Karpas-422 (cell line): ENCODE data around the gene COL5A1. TPM values are rescaled to one million over a fixed set of nuclear protein-coding genes. Genes with fewer than 3 reads are reported as not detected.

Source experiments
- DNase-seq: peaks from one replicate; pipeline ENCODE4 v3.0.0-alpha.2; 2015
- H2AFZ ChIP-seq: fragments of 200-600 bp; sonication (generic); 2 replicates; pipeline ENCODE4 v1.6.1; 2014; ENCODE audit warnings: antibody characterized with exemption, low read length, mixed read lengths
- H3K27ac ChIP-seq: fragments of 200-600 bp; sonication (generic); 2 replicates; pipeline ENCODE4 v1.5.1; 2014; ENCODE audit warnings: mild to moderate bottlenecking, low read length, moderate library complexity
- H3K27me3 ChIP-seq: fragments of 200-600 bp; sonication (generic); 2 replicates; pipeline ENCODE4 v1.6.1; 2014; ENCODE audit warnings: low read length, mixed read lengths
- H3K36me3 ChIP-seq: fragments of 200-600 bp; sonication (generic); 2 replicates; pipeline ENCODE4 v1.6.1; 2014; ENCODE audit warnings: low read length, mixed read lengths; ENCODE audit not compliant: insufficient read depth
- H3K4me1 ChIP-seq: fragments of 200-600 bp; sonication (generic); 2 replicates; pipeline ENCODE4 v1.6.1; 2014; ENCODE audit warnings: mild to moderate bottlenecking, low read length, mixed read lengths
- H3K4me2 ChIP-seq: fragments of 200-600 bp; sonication (generic); 2 replicates; pipeline ENCODE4 v1.6.1; 2014; ENCODE audit warnings: low read length, low read depth, mild to moderate bottlenecking; ENCODE audit not compliant: poor library complexity, severe bottlenecking
- H3K4me3 ChIP-seq: fragments of 200-600 bp; sonication (generic); 2 replicates; pipeline ENCODE4 v1.5.1; 2014; ENCODE audit warnings: mild to moderate bottlenecking, antibody characterized with exemption, low read length, mixed read lengths
- H3K79me2 ChIP-seq: fragments of 200-600 bp; sonication (generic); 2 replicates; pipeline ENCODE4 v1.6.1; 2014; ENCODE audit warnings: mild to moderate bottlenecking, low read length, mixed read lengths
- H3K9ac ChIP-seq: fragments of 200-600 bp; sonication (generic); 2 replicates; pipeline ENCODE4 v1.6.0; 2014; ENCODE audit warnings: low read length
- H3K9me2 ChIP-seq: fragments of 200-600 bp; sonication (generic), shearing (Covaris generic); replicated peaks from 2 replicates; pipeline ENCODE4 v1.6.0; 2014; ENCODE audit warnings: mild to moderate bottlenecking, low read length, moderate library complexity; ENCODE audit not compliant: insufficient read depth
- H3K9me3 ChIP-seq: fragments of 300-700, 200-600 bp; sonication (generic); 2 replicates; pipeline ENCODE4 v1.6.1; 2014; ENCODE audit warnings: low read length, mixed read lengths
- H4K20me1 ChIP-seq: fragments of 200-600 bp; sonication (generic); 2 replicates; pipeline ENCODE4 v1.6.1; 2014; ENCODE audit warnings: mild to moderate bottlenecking, antibody characterized with exemption, low read length, low read depth; ENCODE audit not compliant: insufficient read depth
- total RNA-seq: library from RNA; depleted of rRNA; stranded (reverse); fragments of >200 nt; shearing (Covaris generic); gene quantifications from 2 replicates; pipeline ENCODE4 v1.2.3, GENCODE V29; 2014; ENCODE audit warnings: low replicate concordance; rRNA removed

The COL5A1 gene
- total RNA-seq: under 0.01 TPM in 1 of 2 replicates, not detected in the other

- Histone ChIP-seq H3K9ac (no peak within 1 kb of the TSS), H3K4me3 (no peak within 1 kb of the TSS), H3K9me3 (no peaks in the 10 kb centered on the region), H3K4me2 (no peak within 1 kb of the TSS), H3K27me3 (no peaks in the 10 kb centered on the region), H3K4me1 (no peaks in the 10 kb centered on the region), H2AFZ (no peak within 1 kb of the TSS), H3K79me2 (no peaks in the 10 kb centered on the region), H4K20me1 (no peaks in the 10 kb centered on the region), H3K27ac (no peak within 1 kb of the TSS), H3K9me2 (no peaks in the 10 kb centered on the region), H3K36me3 (no peaks in the 10 kb centered on the region)
- no peak for DNase-seq
These were observed at the start of gene COL5A1 for GRCh38 chr9:134641173-134641989. TSS of gene COL5A1 (plus strand) at chr9:134641803. CDS start at chr9:134642188, 385 bp downstream.

GRCh38 chr9:134592018-134592818, 49.4 kb upstream of the COL5A1 start:
- H4K20me1 ChIP-seq: no peaks in the 10 kb centered on the region
- no peak overlapping the region for H3K9ac ChIP-seq
- peaks cover 6% of the 10 kb centered on the region; the same call in 1 of the 2 replicates for H3K9me3 ChIP-seq
- H3K4me2 ChIP-seq: no peak overlapping the region
- no peaks in the 10 kb centered on the region for H3K36me3 ChIP-seq
- H3K4me3 ChIP-seq: no peak overlapping the region
- no peaks in the 10 kb centered on the region for H3K9me2 ChIP-seq
- DNase-seq: no peak
- no peaks in the 10 kb centered on the region for H3K27me3 ChIP-seq
- no peak overlapping the region for H2AFZ ChIP-seq
- H3K79me2 ChIP-seq: no peaks in the 10 kb centered on the region
- H3K4me1 ChIP-seq: no peaks in the 10 kb centered on the region
- H3K27ac ChIP-seq: no peak overlapping the region

DNA sequence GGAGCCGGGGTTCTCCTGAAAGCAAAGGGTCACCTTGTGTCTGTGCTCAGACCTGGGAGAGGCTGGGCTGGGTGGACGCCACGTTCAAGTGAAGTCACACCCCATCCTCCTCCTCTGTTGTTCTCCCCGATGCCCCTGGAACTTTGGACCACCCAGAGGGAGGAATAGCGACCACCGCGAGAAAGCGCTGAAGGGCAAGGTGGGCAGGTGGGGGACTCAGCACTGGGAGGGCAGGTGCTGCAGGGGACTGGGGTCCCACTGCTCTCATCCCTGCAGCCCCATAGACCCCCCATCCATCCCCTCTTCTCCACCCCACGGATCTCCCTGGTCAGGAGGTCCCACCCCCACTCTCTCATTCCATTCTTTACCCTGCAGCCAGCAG, 48.8 kb upstream of the COL5A1 start:
- DNase-seq: no peak
- H3K27me3 ChIP-seq: no peaks in the 10 kb centered on the region
- H3K9me3 ChIP-seq: peaks cover 6% of the 10 kb centered on the region; the same call in 1 of the 2 replicates
- no peak overlapping the region for H3K9ac ChIP-seq
- no peaks in the 10 kb centered on the region for H3K4me1 ChIP-seq
- H3K4me3 ChIP-seq: no peak overlapping the region
- H4K20me1 ChIP-seq: no peaks in the 10 kb centered on the region
- H3K79me2 ChIP-seq: no peaks in the 10 kb centered on the region
- no peak overlapping the region for H2AFZ ChIP-seq
- no peaks in the 10 kb centered on the region for H3K9me2 ChIP-seq
- H3K4me2 ChIP-seq: no peak overlapping the region
- no peaks in the 10 kb centered on the region for H3K36me3 ChIP-seq
- no peak overlapping the region for H3K27ac ChIP-seq

- no peaks in the 10 kb centered on the region for H3K9me2 ChIP-seq
- no peaks in the 10 kb centered on the region for H3K36me3 ChIP-seq
- no peaks in the 10 kb centered on the region for H4K20me1 ChIP-seq
- H2AFZ ChIP-seq: no peak overlapping the region
- H3K27me3 ChIP-seq: no peaks in the 10 kb centered on the region
- no peak overlapping the region for H3K4me3 ChIP-seq
- no peak overlapping the region for H3K9ac ChIP-seq
- peaks cover 6% of the 10 kb centered on the region; the same call in 1 of the 2 replicates for H3K9me3 ChIP-seq
- H3K79me2 ChIP-seq: no peaks in the 10 kb centered on the region
- H3K27ac ChIP-seq: no peak overlapping the region
- DNase-seq: no peak
- H3K4me1 ChIP-seq: no peaks in the 10 kb centered on the region
- H3K4me2 ChIP-seq: no peak overlapping the region
These were observed 48.1 kb upstream of the COL5A1 start for GRCh38 chr9:134593286-134594077.

GRCh38 chr9:134594078-134594941, 47.3 kb upstream of the COL5A1 start:
- no peak overlapping the region for H2AFZ ChIP-seq

DNA sequence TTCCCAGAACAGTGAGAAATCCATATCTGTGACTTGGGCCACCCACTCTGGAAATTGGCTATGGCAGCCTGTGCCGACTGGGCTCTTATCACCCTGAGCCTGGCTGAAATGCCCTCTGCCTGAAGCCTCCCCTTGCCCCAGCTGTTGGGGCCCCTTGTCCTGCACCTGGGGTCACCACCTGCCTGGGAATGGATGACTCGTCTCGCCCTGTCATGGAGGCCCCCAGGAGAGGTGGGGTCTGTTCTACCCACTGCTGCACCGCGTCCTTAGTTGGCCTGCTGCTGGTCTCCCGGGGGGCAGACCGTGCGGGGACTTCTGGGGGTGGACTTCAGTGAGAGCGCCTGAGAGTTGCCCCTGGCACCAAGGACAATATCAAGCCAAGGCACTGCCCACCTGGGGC, 46.6 kb upstream of the COL5A1 start:
- no peaks in the 10 kb centered on the region for H3K36me3 ChIP-seq
- no peak for DNase-seq
- H4K20me1 ChIP-seq: no peaks in the 10 kb centered on the region
- no peaks in the 10 kb centered on the region for H3K79me2 ChIP-seq
- no peak overlapping the region for H3K9ac ChIP-seq
- H3K4me2 ChIP-seq: no peak overlapping the region
- H3K9me2 ChIP-seq: no peaks in the 10 kb centered on the region
- H2AFZ ChIP-seq: no peak overlapping the region
- H3K4me3 ChIP-seq: no peak overlapping the region
- peaks cover 6% of the 10 kb centered on the region; the same call in 1 of the 2 replicates for H3K9me3 ChIP-seq
- no peaks in the 10 kb centered on the region for H3K27me3 ChIP-seq
- H3K4me1 ChIP-seq: no peaks in the 10 kb centered on the region
- H3K27ac ChIP-seq: no peak overlapping the region

More at GRCh38 chr9:134594078-134594941, 47.3 kb upstream of the COL5A1 start:
- DNase-seq: no peak
- no peaks in the 10 kb centered on the region for H3K9me2 ChIP-seq
- no peak overlapping the region for H3K9ac ChIP-seq
- no peak overlapping the region for H3K4me3 ChIP-seq
- no peaks in the 10 kb centered on the region for H3K36me3 ChIP-seq
- H3K79me2 ChIP-seq: no peaks in the 10 kb centered on the region
- no peak overlapping the region for H3K27ac ChIP-seq
- H3K27me3 ChIP-seq: no peaks in the 10 kb centered on the region
- no peak overlapping the region for H3K4me2 ChIP-seq
- no peaks in the 10 kb centered on the region for H3K4me1 ChIP-seq
- H3K9me3 ChIP-seq: peaks cover 6% of the 10 kb centered on the region; the same call in 1 of the 2 replicates
- no peaks in the 10 kb centered on the region for H4K20me1 ChIP-seq

DNA sequence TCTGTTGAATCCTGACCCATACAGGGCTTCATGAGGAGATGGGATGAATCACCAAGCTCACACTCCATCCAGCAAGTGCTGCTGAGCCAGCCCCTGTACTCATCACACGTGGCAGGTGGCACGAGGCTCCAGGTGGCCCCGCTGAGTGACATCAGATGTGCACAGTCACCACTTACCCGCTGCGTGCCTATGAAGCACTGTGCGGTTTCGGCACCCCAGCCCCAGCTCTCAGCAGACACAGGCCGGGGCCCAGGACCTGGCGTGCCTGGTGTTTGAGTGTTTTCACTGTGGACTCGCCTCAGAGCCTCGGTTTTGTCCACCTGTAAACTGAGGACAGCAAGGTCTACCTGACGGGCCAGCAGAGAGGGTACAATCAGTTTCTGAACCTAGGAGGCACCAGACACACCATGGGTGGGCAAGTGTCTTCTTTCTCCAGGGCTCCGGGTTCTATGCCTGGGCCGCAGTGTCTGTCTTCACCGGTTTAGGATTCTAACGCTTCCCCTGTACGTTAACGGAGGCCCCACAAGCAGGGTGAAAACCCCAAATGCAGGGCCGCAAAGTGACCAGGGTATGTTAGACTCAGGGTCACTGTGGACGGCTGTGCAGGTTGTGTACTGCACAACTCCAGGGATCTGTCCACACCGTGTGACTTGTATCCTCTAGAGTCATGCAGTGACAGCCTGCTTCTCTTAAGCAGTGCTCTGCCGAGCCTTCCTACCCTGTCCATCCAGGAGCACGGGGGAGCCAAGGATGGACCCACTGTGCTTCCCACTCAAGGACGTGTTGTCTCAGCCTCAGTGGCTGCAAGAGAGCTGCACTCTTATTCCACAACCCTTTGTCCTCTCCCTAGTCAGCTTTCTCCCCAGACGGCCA, 44.3 kb upstream of the COL5A1 start:
- H3K9me2 ChIP-seq: no peaks in the 10 kb centered on the region
- DNase-seq: no peak
- H3K36me3 ChIP-seq: no peaks in the 10 kb centered on the region
- no peak overlapping the region for H3K4me3 ChIP-seq
- no peaks in the 10 kb centered on the region for H4K20me1 ChIP-seq
- peaks cover 6% of the 10 kb centered on the region; the same call in 1 of the 2 replicates for H3K9me3 ChIP-seq
- no peaks in the 10 kb centered on the region for H3K79me2 ChIP-seq
- H3K9ac ChIP-seq: no peak overlapping the region
- no peak overlapping the region for H2AFZ ChIP-seq
- H3K4me2 ChIP-seq: no peak overlapping the region
- no peaks in the 10 kb centered on the region for H3K4me1 ChIP-seq
- no peak overlapping the region for H3K27ac ChIP-seq
- H3K27me3 ChIP-seq: no peaks in the 10 kb centered on the region
